ENCODE measurements around the gene AGPAT4.
"Not testable (repeated sequence)": the region's sequence is repeated elsewhere in the genome, so short reads cannot be mapped to it uniquely, and the experiment has no call there.

DNA sequence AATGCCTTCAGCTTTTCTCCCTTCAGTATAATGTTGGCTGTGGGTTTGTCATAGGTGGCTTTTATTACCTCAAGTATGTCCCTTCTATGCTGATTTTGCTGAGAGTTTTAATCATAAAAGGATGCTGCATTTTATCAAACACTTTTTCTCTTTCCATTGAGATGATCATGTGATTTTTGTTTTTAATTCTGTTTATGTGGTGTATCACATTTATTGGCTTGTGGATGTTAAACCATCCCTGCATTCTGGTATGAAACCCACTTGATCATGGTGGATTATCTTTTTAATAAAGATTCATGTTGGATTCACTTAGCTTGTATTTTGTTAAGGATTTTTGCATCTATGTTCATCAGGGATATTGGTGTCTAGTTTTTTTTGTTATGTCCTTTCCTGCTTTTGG is 150.5 kb downstream of the AGPAT4 start:
- TF ChIP-seq EZH2 (IDR thresholded peaks at IDR 0.05); POLR2AphosphoS5 (IDR thresholded peaks at IDR 0.05; ENCODE audit: borderline replicate concordance, low read depth, low read length); FOXP2 (optimal IDR thresholded peaks at IDR 0.05; ENCODE audit: control extremely low read depth, extremely low read length, insufficient read depth): not testable (repeated sequence)

Measured in SK-N-MC (cell line).